ENCODE results near the gene HCFC2.

Gene HCFC2

DNA sequence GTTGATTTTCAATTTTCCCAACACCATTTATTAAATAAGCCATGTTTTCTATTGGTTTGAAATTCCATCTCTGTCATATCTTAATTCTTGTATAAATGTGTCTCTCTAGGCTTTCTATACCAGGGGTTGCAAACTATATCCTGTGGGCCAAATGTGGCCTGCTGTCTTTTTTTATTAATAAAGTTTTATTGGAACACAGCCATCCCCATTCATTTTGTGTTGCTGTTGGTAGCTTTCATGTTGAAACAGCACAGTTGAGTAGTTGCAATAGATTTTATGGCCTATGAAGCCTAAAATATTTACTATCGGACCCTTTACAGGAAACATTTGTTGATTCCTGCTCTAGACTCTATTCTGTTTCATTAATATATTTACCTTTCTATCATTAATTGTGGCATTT lies 9.4 kb downstream of the HCFC2 start:
- no peak for TF ChIP-seq EZH2 (IDR thresholded peaks at IDR 0.05; ENCODE audit: borderline replicate concordance, low read length)
- TF ChIP-seq, protein P1, sequence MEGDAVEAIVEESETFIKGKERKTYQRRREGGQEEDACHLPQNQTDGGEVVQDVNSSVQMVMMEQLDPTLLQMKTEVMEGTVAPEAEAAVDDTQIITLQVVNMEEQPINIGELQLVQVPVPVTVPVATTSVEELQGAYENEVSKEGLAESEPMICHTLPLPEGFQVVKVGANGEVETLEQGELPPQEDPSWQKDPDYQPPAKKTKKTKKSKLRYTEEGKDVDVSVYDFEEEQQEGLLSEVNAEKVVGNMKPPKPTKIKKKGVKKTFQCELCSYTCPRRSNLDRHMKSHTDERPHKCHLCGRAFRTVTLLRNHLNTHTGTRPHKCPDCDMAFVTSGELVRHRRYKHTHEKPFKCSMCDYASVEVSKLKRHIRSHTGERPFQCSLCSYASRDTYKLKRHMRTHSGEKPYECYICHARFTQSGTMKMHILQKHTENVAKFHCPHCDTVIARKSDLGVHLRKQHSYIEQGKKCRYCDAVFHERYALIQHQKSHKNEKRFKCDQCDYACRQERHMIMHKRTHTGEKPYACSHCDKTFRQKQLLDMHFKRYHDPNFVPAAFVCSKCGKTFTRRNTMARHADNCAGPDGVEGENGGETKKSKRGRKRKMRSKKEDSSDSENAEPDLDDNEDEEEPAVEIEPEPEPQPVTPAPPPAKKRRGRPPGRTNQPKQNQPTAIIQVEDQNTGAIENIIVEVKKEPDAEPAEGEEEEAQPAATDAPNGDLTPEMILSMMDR (IDR thresholded peaks at IDR 0.05; ENCODE audit: low read length), result no peak
- no peak overlapping the region for H3K27ac ChIP-seq (ENCODE audit: low read depth, low read length, poor library complexity, severe bottlenecking)
- no peaks in the 10 kb centered on the region for H3K27me3 ChIP-seq (ENCODE audit: insufficient read depth, low read length)
- no peak overlapping the region for H3K9ac ChIP-seq (ENCODE audit: low read length)
- H3K9me3 ChIP-seq (ENCODE audit: low read length), result no peaks in the 10 kb centered on the region
- no peaks in the 10 kb centered on the region for H4K20me1 ChIP-seq (ENCODE audit: insufficient read depth, low read length)
- H3K9me2 ChIP-seq (ENCODE audit: low read depth, low read length), result no peaks in the 10 kb centered on the region
- no peaks in the 10 kb centered on the region for H3K79me2 ChIP-seq (ENCODE audit: insufficient read depth, low read length)
- no peaks in the 10 kb centered on the region for H3K4me1 ChIP-seq (ENCODE audit: insufficient read depth, low read length, severe bottlenecking)
- H3K4me3 ChIP-seq (ENCODE audit: low read depth, low read length, poor library complexity, severe bottlenecking), result no peak overlapping the region
- no peaks in the 10 kb centered on the region for H3F3A ChIP-seq (ENCODE audit: insufficient read depth, low read length)
- no peak overlapping the region for H3K4me2 ChIP-seq (ENCODE audit: low read length)
- 0 out of 2 replicates have a peak, but pooled peaks cover 4% of the 10 kb centered on the region for H3K36me3 ChIP-seq (ENCODE audit: insufficient read depth, low read length)
- H2AFZ ChIP-seq (ENCODE audit: low read length), result no peak overlapping the region

DNA sequence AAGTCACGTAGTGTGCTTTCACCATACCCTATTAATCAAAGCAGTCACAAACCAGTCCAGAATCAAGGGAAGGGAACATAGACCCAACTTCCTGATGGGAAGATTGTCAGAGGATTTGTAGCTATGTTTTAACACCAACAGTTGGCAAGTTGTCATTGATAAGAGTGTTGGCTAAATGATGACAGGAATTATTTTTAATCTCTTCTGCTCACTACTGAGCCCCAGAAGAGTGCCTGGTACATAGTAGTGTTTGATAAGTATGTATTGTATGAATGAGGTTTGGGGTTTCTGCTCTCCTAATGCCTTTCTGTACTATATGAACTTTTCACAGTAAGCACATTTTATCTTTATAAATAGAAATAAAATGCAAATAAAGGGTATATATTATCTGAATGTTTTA lies 14.7 kb downstream of the HCFC2 start:
- no peaks in the 10 kb centered on the region for H3K4me1 ChIP-seq (ENCODE audit: insufficient read depth, low read length, severe bottlenecking)
- no peak overlapping the region for H2AFZ ChIP-seq (ENCODE audit: low read length)
- H3K9me3 ChIP-seq (ENCODE audit: low read length), result no peaks in the 10 kb centered on the region
- H3K27ac ChIP-seq (ENCODE audit: low read depth, low read length, poor library complexity, severe bottlenecking), result no peak overlapping the region
- TF ChIP-seq, protein P1 (IDR thresholded peaks at IDR 0.05; ENCODE audit: low read length), result no peak
- TF ChIP-seq EZH2 (IDR thresholded peaks at IDR 0.05; ENCODE audit: borderline replicate concordance, low read length), result no peak
- no peaks in the 10 kb centered on the region for H3K79me2 ChIP-seq (ENCODE audit: insufficient read depth, low read length)
- H3K36me3 ChIP-seq (ENCODE audit: insufficient read depth, low read length), result peaks cover 16% of the 10 kb centered on the region; the same call in 1 of the 2 replicates
- no peaks in the 10 kb centered on the region for H3F3A ChIP-seq (ENCODE audit: insufficient read depth, low read length)
- no peaks in the 10 kb centered on the region for H3K27me3 ChIP-seq (ENCODE audit: insufficient read depth, low read length)
- H3K4me3 ChIP-seq (ENCODE audit: low read depth, low read length, poor library complexity, severe bottlenecking), result no peak overlapping the region
- H3K9ac ChIP-seq (ENCODE audit: low read length), result no peak overlapping the region
- H4K20me1 ChIP-seq (ENCODE audit: insufficient read depth, low read length), result no peaks in the 10 kb centered on the region
- H3K9me2 ChIP-seq (ENCODE audit: low read depth, low read length), result no peaks in the 10 kb centered on the region
- no peak overlapping the region for H3K4me2 ChIP-seq (ENCODE audit: low read length)

DNA sequence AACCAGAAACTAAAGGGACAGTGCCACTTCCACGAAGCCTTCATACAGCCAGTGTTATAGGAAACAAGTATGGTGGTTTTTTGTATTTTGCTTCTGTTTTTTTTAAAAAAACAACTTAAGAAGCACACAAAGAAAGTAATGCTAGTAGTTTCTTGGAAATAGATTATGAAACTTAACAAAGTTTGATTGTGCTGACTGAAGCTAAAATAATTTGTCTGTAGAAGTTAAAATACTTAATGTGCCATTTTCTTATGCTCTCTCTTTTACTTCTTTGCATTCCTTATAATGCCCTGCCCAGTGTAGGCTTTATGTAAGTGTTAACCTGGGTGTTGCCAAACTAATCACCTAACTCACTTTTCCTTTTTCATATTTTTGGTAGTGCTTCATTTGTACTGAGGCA lies 16.4 kb downstream of the HCFC2 start:
- peaks cover 16% of the 10 kb centered on the region; the same call in 1 of the 2 replicates for H3K36me3 ChIP-seq (ENCODE audit: insufficient read depth, low read length)
- TF ChIP-seq, protein P1 (IDR thresholded peaks at IDR 0.05; ENCODE audit: low read length), result no peak
- no peak for TF ChIP-seq EZH2 (IDR thresholded peaks at IDR 0.05; ENCODE audit: borderline replicate concordance, low read length)

More for the DNA sequence above, 16.4 kb downstream of the HCFC2 start:
- Histone ChIP-seq H3K9me2 (ENCODE audit: low read depth, low read length) (no peaks in the 10 kb centered on the region), H3K27me3 (ENCODE audit: insufficient read depth, low read length) (no peaks in the 10 kb centered on the region), H3K9me3 (ENCODE audit: low read length) (no peaks in the 10 kb centered on the region), H2AFZ (ENCODE audit: low read length) (no peak overlapping the region), H3K4me3 (ENCODE audit: low read depth, low read length, poor library complexity, severe bottlenecking) (no peak overlapping the region), H3K4me2 (ENCODE audit: low read length) (no peak overlapping the region), H3F3A (ENCODE audit: insufficient read depth, low read length) (no peaks in the 10 kb centered on the region), H4K20me1 (ENCODE audit: insufficient read depth, low read length) (no peaks in the 10 kb centered on the region), H3K79me2 (ENCODE audit: insufficient read depth, low read length) (no peaks in the 10 kb centered on the region), H3K4me1 (ENCODE audit: insufficient read depth, low read length, severe bottlenecking) (no peaks in the 10 kb centered on the region), H3K9ac (ENCODE audit: low read length) (no peak overlapping the region), H3K27ac (ENCODE audit: low read depth, low read length, poor library complexity, severe bottlenecking) (no peak overlapping the region)
